Measurements from ENCODE around the gene MAN2A2. TPM values are rescaled to one million over a fixed set of nuclear protein-coding genes. Genes with fewer than 3 reads are reported as not detected.

MAN2A2 gene
- total and polyA plus RNA-seq, 9 of the 15 experiments (the other 6 are each of a cell fraction or from before 2014, with no cell fraction given): 7.3 to 151 (median 43.4) TPM

- TF ChIP-seq ATF1 (CRISPR knock-in tag; IDR thresholded peaks at IDR 0.05): no peak
- peak; percentile 58 for TF ChIP-seq ATF1 (tag; IDR thresholded peaks at IDR 0.05)
- peak; percentile 14 for TF ChIP-seq RBBP5 (IDR thresholded peaks at IDR 0.05; ENCODE audit: borderline replicate concordance, insufficient read depth, low read length, poor library complexity, severe bottlenecking)
- TF ChIP-seq E2F6 (IDR thresholded peaks at IDR 0.05; ENCODE audit: borderline replicate concordance in 1 of 2, extremely low read depth in 1 of 2, insufficient read depth in 1 of 2, insufficient read length in 1 of 2, low read depth in 1 of 2, low read length in 1 of 2, poor library complexity in 1 of 2, severe bottlenecking in 1 of 2): peak in 1 of 2 experiments; percentile 28
- TF ChIP-seq MYNN (IDR thresholded peaks at IDR 0.05): peak; percentile 50; the same call in 1 of the 2 replicates
- TF ChIP-seq MYNN (CRISPR knock-in tag; IDR thresholded peaks at IDR 0.05): no peak
- no peak for TF ChIP-seq ZNF444 (CRISPR knock-in tag; IDR thresholded peaks at IDR 0.05)
- TF ChIP-seq KDM4B (IDR thresholded peaks at IDR 0.05; ENCODE audit: borderline replicate concordance in 2 of 2, low read depth in 1 of 2): no peak
- no peak for TF ChIP-seq HNRNPK (IDR thresholded peaks at IDR 0.05; ENCODE audit: low read depth, low read length, poor library complexity, severe bottlenecking)
- no peak for TF ChIP-seq ZEB2 (IDR thresholded peaks at IDR 0.05)
- TF ChIP-seq ZNF592 (IDR thresholded peaks at IDR 0.05): peak; percentile 84
- TF ChIP-seq LCOR (CRISPR knock-in tag; IDR thresholded peaks at IDR 0.05): no peak
- TF ChIP-seq BRD9 (IDR thresholded peaks at IDR 0.05; ENCODE audit: low read depth, partially characterized antibody): peak; percentile 52
- no peak for TF ChIP-seq ZNF561 (CRISPR knock-in tag; conservative IDR thresholded peaks at IDR 0.05)
- TF ChIP-seq ARHGAP35 (IDR thresholded peaks at IDR 0.05; ENCODE audit: partially characterized antibody): no peak
- peak; percentile 69; the same call in 1 of the 2 replicates for TF ChIP-seq ZBTB9 (CRISPR knock-in tag; IDR thresholded peaks at IDR 0.05)
- TF ChIP-seq ZBTB33 (CRISPR knock-in tag; IDR thresholded peaks at IDR 0.05): no peak
Measured at GRCh38 chr15:90869601-90870353, 33.3 kb upstream of the MAN2A2 start (continued).
